Measurements from ENCODE around the gene CLDN14. TPM values are rescaled to one million over a fixed set of nuclear protein-coding genes. Genes with fewer than 3 reads are reported as not detected.

The CLDN14 gene
- total RNA-seq, 1 experiment from 2014 or later: not detected

DNA sequence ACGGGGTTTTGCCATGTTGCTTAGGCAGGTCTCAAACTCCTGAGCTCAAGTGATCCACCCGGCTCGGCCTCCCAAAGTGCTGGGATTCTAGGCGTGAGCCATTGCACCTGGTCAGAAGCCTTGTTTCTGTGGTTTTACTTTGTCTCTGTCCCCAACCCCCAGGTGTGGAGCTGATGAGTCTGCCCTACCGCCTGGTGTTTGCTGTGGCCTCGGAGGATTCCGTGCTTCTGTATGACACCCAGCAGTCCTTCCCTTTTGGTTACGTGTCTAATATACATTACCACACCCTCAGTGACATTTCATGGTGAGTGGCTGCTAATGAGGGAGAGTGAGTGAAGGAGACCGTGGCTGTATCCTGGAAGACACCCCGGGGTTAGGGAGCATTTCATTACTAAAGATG lies 68.6 kb downstream of the CLDN14 start:
- H3K9me3 ChIP-seq (ENCODE audit: control insufficient read depth, insufficient read depth, low read depth, low read length): no peaks in the 10 kb centered on the region

More for the DNA sequence above, 68.6 kb downstream of the CLDN14 start:
- in situ Hi-C loops (cut with HindIII; ENCODE audit: low pct_unique_long_range_greater_than_20kb, low sequenced_read_pairs) (no loop called here), intact Hi-C loops (cut with micrococcal nuclease; ENCODE audit: unreplicated experiment) (no loop called here)
- H3K27me3 ChIP-seq (ENCODE audit: control insufficient read depth, insufficient read depth, low read length): no peaks in the 10 kb centered on the region
- H3K4me3 ChIP-seq (ENCODE audit: low read depth in 2 of 2, low read length in 2 of 2): no peak overlapping the region
- H3K4me1 ChIP-seq (ENCODE audit: control insufficient read depth, insufficient read depth, low read length): no peaks in the 10 kb centered on the region
- no peaks in the 10 kb centered on the region for H3K36me3 ChIP-seq (ENCODE audit: control insufficient read depth, insufficient read depth, low read length)
- POLR2A ChIA-PET: no interaction called here
- ATAC-seq (no peak), DNase-seq (ENCODE audit: low read depth, low spot score) (no peak)
- TF ChIP-seq POLR2AphosphoS5 (IDR thresholded peaks at IDR 0.05; ENCODE audit: low read depth, low read length): no peak
- TF ChIP-seq CTCF (IDR thresholded peaks at IDR 0.05): no peak
- no peak for TF ChIP-seq TCF7L2 (IDR thresholded peaks at IDR 0.05; ENCODE audit: low read depth, low read length)
- no peak for TF ChIP-seq REST (IDR thresholded peaks at IDR 0.05; ENCODE audit: insufficient read depth in 1 of 2, low read depth in 2 of 2, low read length in 1 of 2)
- no peak for TF ChIP-seq SIN3A (IDR thresholded peaks at IDR 0.05; ENCODE audit: borderline replicate concordance, insufficient read depth, low read depth, low read length)
- no TSS peak for BruUV-seq (replicated peaks)
- H3K27ac ChIP-seq (ENCODE audit: low read length): no peak overlapping the region
- CTCF ChIA-PET: no interaction called here

Other genes with a start within 250 kb of the CLDN14 start
- gene MORC3, start 159.9 kb downstream of the CLDN14 start, total RNA-seq (2021; ENCODE audit: unreplicated experiment): 16.8 TPM
- gene CHAF1B, start 94.7 kb downstream of the CLDN14 start, total RNA-seq (2021; ENCODE audit: unreplicated experiment): 18.4 TPM
- 11.5 TPM for gene SIM2, start 219.0 kb upstream of the CLDN14 start, total RNA-seq (2021; ENCODE audit: unreplicated experiment)